VCaP (cell line): Measurements from ENCODE around the gene ZNF865.

ENCODE experiments used
- H3K27ac ChIP-seq: fragments of 450-650 bp; 2 replicates; pipeline ENCODE4 v1.5.1; 2017
- TF ChIP-seq, protein P1 (sequence below): fragments of 450-650 bp; conservative IDR thresholded peaks from 2 replicates; pipeline ENCODE4 v1.5.1; 2017; ENCODE audit warnings: mild to moderate bottlenecking, moderate library complexity

Gene ZNF865

DNA sequence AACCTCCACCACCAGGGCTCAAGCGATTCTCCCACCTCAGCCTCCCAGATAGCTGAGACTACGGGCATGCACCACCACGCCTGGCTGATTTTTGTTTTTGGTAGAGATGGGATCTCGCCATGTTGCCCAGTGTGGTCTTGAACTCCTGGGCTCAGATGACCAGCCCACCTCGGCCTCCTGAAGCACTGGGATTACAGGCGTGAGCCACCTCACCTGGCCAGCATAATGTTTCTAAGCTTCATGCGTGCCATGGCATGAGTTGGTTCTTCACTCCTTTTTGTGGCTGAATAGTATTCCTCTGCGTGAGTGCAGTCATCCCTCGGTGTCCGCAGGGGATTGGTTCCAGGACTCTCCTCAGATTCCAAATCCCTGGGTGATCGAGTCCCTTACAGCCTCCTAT, 20.6 kb upstream of the ZNF865 start:
- H3K27ac ChIP-seq = no peak overlapping the region
- TF ChIP-seq, protein P1, sequence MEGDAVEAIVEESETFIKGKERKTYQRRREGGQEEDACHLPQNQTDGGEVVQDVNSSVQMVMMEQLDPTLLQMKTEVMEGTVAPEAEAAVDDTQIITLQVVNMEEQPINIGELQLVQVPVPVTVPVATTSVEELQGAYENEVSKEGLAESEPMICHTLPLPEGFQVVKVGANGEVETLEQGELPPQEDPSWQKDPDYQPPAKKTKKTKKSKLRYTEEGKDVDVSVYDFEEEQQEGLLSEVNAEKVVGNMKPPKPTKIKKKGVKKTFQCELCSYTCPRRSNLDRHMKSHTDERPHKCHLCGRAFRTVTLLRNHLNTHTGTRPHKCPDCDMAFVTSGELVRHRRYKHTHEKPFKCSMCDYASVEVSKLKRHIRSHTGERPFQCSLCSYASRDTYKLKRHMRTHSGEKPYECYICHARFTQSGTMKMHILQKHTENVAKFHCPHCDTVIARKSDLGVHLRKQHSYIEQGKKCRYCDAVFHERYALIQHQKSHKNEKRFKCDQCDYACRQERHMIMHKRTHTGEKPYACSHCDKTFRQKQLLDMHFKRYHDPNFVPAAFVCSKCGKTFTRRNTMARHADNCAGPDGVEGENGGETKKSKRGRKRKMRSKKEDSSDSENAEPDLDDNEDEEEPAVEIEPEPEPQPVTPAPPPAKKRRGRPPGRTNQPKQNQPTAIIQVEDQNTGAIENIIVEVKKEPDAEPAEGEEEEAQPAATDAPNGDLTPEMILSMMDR = no peak

DNA sequence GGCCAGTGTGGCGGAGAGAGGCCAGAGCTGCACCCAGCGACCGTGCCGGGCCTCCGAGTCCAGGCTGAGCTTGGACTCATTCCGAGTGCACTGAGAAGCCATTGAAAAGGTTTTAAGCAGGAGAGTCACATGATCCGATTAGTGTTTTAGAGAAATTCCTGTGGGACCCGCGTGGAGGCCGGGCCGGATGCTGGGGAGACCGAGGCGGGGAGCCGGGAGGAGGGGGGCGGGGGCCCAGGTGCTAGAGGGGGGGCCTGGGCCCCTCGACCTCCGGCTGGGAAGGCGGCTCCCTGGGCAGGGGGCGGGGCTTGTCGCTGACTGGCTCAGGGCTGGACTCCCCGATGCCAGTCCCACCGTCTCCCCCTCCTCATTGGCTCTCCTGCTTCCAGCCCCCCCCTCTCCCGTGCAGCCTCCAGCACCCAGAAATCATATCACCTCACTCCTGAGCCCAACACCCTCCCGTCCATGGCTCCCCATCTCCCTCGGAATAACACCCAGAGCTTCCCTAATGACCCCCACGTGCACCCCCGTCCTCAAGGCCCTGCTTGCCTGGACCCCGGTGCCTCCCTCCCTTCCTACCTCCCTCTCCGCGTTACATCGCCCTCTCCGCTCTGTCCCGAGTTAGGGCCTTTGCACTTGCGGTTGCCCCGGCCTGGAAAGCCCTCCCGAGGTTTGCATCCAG, 19.6 kb upstream of the ZNF865 start:
- peak overlapping the region; percentile 82; the same call in 1 of the 2 replicates for H3K27ac ChIP-seq
- TF ChIP-seq, protein P1 = no peak

DNA sequence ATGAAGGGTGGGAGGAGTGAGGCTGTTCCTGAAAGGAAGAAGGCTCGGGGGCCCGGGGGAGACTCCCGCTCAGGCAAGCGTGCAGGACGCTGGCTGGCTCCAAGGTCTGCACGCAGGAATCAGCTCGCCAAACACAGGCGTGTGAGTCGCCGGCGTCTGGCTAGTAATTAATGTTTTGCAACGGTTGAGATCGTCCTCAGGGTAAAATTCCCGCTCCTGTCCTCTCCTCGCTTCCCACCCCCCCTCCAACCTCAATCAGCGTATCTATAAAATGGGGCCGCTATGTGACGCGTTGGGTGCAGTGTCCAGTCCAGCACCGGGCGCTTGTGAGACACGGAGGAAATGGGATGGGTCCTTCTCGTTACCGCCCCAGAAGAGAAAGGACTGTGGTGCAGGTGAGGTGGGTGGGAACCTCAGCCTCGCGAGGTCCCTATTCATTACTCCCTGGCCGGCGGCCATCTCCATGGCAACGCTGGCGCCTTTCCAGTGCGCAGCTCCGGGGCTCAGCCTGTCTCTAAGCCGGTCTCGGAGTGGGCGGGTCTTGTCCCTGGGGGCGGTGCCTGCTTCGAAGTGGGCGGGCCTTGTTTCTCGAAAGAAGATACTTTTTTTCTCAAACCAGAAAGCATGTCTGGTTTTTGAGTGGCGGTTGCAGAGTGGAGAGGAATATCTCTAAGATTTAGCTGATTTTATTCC, 18.3 kb upstream of the ZNF865 start:
- peak overlapping the region; percentile 82 for H3K27ac ChIP-seq
- TF ChIP-seq, protein P1 = no peak

DNA sequence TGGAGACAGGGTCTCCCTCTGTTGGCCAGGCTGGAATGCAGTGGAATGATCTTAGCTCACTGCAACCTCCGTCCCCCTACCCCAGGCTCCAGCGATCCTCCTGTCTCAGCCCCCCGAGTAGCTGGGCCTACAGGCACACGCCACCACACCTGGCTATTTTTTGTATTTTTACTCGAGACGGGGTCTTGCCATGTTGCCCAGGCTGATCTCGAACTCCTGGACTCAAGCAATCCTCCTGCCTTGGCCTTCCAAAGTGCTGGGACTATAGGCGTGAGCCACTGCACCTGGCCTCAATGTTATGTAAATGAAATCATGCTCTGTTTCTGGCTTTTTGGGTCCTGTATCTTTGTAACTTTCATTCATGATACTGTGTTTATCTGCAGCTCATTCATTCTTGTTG, 16.7 kb upstream of the ZNF865 start:
- no peak overlapping the region for H3K27ac ChIP-seq
- TF ChIP-seq, protein P1 = no peak

DNA sequence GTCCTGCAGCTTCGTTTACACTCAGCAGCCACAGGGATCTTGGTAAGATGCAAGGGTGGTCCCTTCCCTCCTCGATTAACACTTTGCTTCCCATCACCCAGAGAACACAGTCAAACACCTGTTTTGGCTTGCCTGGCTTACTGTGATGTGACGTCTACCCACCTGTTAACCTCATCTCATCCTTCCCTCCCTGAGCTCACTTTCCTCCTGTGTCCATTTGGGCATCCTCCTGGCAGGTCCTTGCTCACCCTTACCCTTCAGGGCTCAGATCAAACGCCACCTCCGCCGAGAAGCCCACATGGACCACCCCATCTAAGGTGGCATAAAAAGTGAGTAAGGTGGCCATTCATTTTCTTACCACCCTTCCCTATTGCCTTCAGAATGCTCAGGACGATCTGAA, 15.3 kb upstream of the ZNF865 start:
- no peak overlapping the region for H3K27ac ChIP-seq
- TF ChIP-seq, protein P1 = no peak

DNA sequence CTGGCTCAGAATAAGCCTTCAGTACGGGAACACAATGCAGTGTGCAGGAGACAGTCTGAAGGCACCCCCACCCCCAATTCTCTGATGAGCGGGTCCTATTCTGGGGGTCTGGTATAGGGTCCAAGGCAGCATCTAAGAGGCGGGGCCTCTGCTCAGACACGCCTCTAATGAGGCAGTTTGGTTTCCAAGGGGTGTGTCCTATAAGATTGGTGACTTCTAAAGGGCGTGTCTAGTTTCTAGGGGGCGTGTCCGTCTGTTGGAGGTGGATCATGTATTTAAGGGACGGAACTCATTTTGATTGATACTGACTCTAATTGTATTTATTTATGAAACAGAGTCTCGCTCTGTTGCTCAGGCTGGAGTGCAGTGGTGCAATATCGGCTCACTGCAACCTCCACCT, 14.8 kb upstream of the ZNF865 start:
- no peak overlapping the region for H3K27ac ChIP-seq
- TF ChIP-seq, protein P1 = no peak

DNA sequence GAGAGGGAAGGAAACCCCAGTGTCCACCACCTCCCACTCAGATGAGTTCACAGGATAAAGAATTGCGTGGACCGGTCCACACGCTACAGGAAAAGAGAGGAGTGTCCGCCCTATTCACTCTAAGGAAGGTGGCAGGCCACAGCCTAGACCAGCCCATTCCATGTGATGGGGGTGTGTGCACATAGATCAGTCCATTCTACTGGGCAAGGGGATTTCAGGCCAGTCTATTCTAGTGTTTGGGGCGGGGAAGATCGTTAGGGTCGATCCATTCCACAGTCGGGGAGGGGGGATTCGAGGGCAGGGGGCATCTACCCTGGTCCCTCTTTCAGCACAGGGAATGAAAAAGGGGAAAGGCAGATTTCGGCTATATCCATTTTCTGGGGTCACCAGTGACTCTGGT, 13.9 kb upstream of the ZNF865 start:
- no peak overlapping the region for H3K27ac ChIP-seq
- TF ChIP-seq, protein P1 = no peak
